Measurements from ENCODE around the gene BMP6. TPM values are rescaled to one million over a fixed set of nuclear protein-coding genes. Genes with fewer than 3 reads are reported as not detected.

BMP6 gene
- total RNA-seq, 1 experiment from 2014 or later, result 1.9 TPM

- Histone ChIP-seq H3K27ac (ENCODE audit: low read depth, low read length, poor library complexity, severe bottlenecking) (no peak overlapping the region), H3K9me3 (ENCODE audit: low read depth, low read length, poor library complexity, severe bottlenecking) (no peaks in the 10 kb centered on the region), H3K27me3 (replicated peaks; ENCODE audit: insufficient read depth, low read depth, low read length, poor library complexity) (no peaks in the 10 kb centered on the region), H3K36me3 (ENCODE audit: insufficient read depth, low read length, poor library complexity, severe bottlenecking) (no peaks in the 10 kb centered on the region), H3K4me3 (ENCODE audit: low read depth, low read length, poor library complexity, severe bottlenecking) (no peak overlapping the region), H3K4me1 (ENCODE audit: insufficient read depth, low read length, poor library complexity, severe bottlenecking) (no peaks in the 10 kb centered on the region)
- intact Hi-C loops (cut with micrococcal nuclease; ENCODE audit: unreplicated experiment), result no loop called here
- ChIA-PET POLR2A (ENCODE audit: low non-redundant PET) (no interaction called here), CTCF (no interaction called here)
- BruUV-seq (replicated peaks), result no TSS peak
- DNase-seq (ENCODE audit: low spot score), result no peak
- TF ChIP-seq EZH2 (IDR thresholded peaks at IDR 0.05; ENCODE audit: borderline replicate concordance, low read depth, low read length, poor library complexity, severe bottlenecking) (no peak), CTCF (conservative IDR thresholded peaks at IDR 0.05; ENCODE audit: low read depth, low read length) (no peak)
Observed at GRCh38 chr6:7805078-7805849, 79.4 kb downstream of the BMP6 start.

- Histone ChIP-seq H3K27me3 (replicated peaks; ENCODE audit: insufficient read depth, low read depth, low read length, poor library complexity) (no peaks in the 10 kb centered on the region), H3K27ac (ENCODE audit: low read depth, low read length, poor library complexity, severe bottlenecking) (no peak overlapping the region), H3K36me3 (ENCODE audit: insufficient read depth, low read length, poor library complexity, severe bottlenecking) (no peaks in the 10 kb centered on the region), H3K4me3 (ENCODE audit: low read depth, low read length, poor library complexity, severe bottlenecking) (no peak overlapping the region), H3K9me3 (ENCODE audit: low read depth, low read length, poor library complexity, severe bottlenecking) (no peaks in the 10 kb centered on the region), H3K4me1 (ENCODE audit: insufficient read depth, low read length, poor library complexity, severe bottlenecking) (no peaks in the 10 kb centered on the region)
- ChIA-PET POLR2A (ENCODE audit: low non-redundant PET) (interaction anchor here (0.7 kb wide), 1 partner anchor 25 kb away, joined by 3 read pairs; no protein-coding TSS in a partner anchor), CTCF (no interaction called here)
- intact Hi-C loops (cut with micrococcal nuclease; ENCODE audit: unreplicated experiment), result no loop called here
- no peak for TF ChIP-seq EZH2 (IDR thresholded peaks at IDR 0.05; ENCODE audit: borderline replicate concordance, low read depth, low read length, poor library complexity, severe bottlenecking)
- TF ChIP-seq CTCF (conservative IDR thresholded peaks at IDR 0.05; ENCODE audit: low read depth, low read length), result no peak
- no peak for DNase-seq (ENCODE audit: low spot score)
- no TSS peak for BruUV-seq (replicated peaks)
Observed at GRCh38 chr6:7805850-7806214, 79.9 kb downstream of the BMP6 start.

GRCh38 chr6:7806711-7807110 is 80.8 kb downstream of the BMP6 start:
- DNase-seq (ENCODE audit: low spot score), result no peak
- Histone ChIP-seq H3K36me3 (ENCODE audit: insufficient read depth, low read length, poor library complexity, severe bottlenecking) (no peaks in the 10 kb centered on the region), H3K4me1 (ENCODE audit: insufficient read depth, low read length, poor library complexity, severe bottlenecking) (no peaks in the 10 kb centered on the region), H3K9me3 (ENCODE audit: low read depth, low read length, poor library complexity, severe bottlenecking) (no peaks in the 10 kb centered on the region), H3K27ac (ENCODE audit: low read depth, low read length, poor library complexity, severe bottlenecking) (no peak overlapping the region), H3K4me3 (ENCODE audit: low read depth, low read length, poor library complexity, severe bottlenecking) (no peak overlapping the region), H3K27me3 (replicated peaks; ENCODE audit: insufficient read depth, low read depth, low read length, poor library complexity) (no peaks in the 10 kb centered on the region)
- intact Hi-C loops (cut with micrococcal nuclease; ENCODE audit: unreplicated experiment), result no loop called here
- ChIA-PET POLR2A (ENCODE audit: low non-redundant PET) (interaction anchor here (0.7 kb wide), 1 partner anchor 26 kb away, joined by 3 read pairs; no protein-coding TSS in a partner anchor), CTCF (no interaction called here)
- no TSS peak for BruUV-seq (replicated peaks)
- no peak for TF ChIP-seq CTCF (conservative IDR thresholded peaks at IDR 0.05; ENCODE audit: low read depth, low read length)
- no peak for TF ChIP-seq EZH2 (IDR thresholded peaks at IDR 0.05; ENCODE audit: borderline replicate concordance, low read depth, low read length, poor library complexity, severe bottlenecking)
